ENCODE measurements around the gene ELFN2.
A peak's percentile ranks its signal among the peaks of the same experiment; 100 is the strongest.

ELFN2 gene

GRCh38 chr22:37428649-37429586 is 1.6 kb upstream of the ELFN2 start:
- H2AFZ ChIP-seq: no peak overlapping the region
- H3K4me3 ChIP-seq (ENCODE audit: low read depth, low read length): no peak overlapping the region
- no peak for TF ChIP-seq CTCF (IDR thresholded peaks at IDR 0.05)
- H3K4me1 ChIP-seq: no peaks in the 10 kb centered on the region
- no peak overlapping the region for H3K4me2 ChIP-seq (ENCODE audit: low read length)
- peaks cover 7% of the 10 kb centered on the region for H3K27me3 ChIP-seq (ENCODE audit: control insufficient read depth, insufficient read depth, low read length)
- no peak overlapping the region for H3K9ac ChIP-seq
- no peaks in the 10 kb centered on the region for H3K36me3 ChIP-seq (ENCODE audit: control insufficient read depth, insufficient read depth, low read length)
- no peak overlapping the region for H3K27ac ChIP-seq
- H3K9me3 ChIP-seq (ENCODE audit: control insufficient read depth, low read length): no peaks in the 10 kb centered on the region
- H3K79me2 ChIP-seq: no peaks in the 10 kb centered on the region

DNA sequence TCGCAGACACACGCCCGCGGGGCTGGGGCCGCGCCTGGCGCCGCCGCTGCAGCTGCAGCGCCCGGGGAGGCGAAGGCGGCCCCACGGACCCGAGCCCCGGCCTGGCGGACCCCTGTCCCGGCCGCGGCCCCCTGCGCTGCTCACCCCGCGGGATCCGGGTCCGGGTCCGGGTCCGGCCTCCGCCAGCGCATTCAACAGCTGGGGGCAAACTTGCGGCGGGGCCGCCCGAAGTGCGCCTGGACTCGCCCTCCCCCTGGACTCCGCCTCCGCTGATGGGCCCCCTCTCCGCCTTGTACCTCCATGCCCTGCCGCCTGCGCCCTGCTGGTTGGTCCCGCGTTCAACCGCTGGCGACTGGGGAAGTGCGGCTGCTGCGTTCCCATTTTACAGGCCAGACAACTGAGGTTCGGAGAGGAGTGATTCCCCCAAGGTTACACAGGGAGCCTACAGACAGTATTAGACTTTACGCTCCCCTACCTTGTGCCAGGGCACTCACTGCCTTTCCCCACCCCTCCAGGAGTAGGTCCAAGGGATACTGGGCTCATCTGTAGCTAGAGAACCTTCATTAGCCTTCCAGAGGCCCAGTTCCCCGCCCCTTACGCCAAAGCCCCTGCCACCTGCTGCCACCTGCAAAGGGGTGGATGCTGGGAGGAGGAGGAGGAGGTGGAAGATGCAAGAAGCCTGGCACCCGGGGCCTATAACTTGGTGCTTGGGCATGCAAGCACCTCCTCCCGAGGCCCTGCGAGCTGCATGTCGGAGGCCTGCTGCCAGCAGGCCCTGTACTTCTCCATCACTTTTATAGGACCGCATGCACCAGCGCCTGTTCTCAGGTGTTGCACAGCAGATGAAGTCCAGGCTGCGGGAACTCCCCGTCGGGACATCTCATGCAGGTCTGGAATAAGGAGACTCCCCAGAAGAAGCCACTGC is 694 bp upstream of the ELFN2 start:
- no peak overlapping the region for H3K27ac ChIP-seq
- H3K36me3 ChIP-seq (ENCODE audit: control insufficient read depth, insufficient read depth, low read length): no peaks in the 10 kb centered on the region
- H3K4me1 ChIP-seq: no peaks in the 10 kb centered on the region
- no peaks in the 10 kb centered on the region for H3K79me2 ChIP-seq
- no peak overlapping the region for H3K4me3 ChIP-seq (ENCODE audit: low read depth, low read length)
- H3K9me3 ChIP-seq (ENCODE audit: control insufficient read depth, low read length): no peaks in the 10 kb centered on the region
- H2AFZ ChIP-seq: no peak overlapping the region
- no peak overlapping the region for H3K9ac ChIP-seq
- H3K27me3 ChIP-seq (ENCODE audit: control insufficient read depth, insufficient read depth, low read length): peaks cover 7% of the 10 kb centered on the region
- no peak for TF ChIP-seq CTCF (IDR thresholded peaks at IDR 0.05)
- H3K4me2 ChIP-seq (ENCODE audit: low read length): peak overlapping the region; percentile 61

GRCh38 chr22:37426706-37427134 is 559 bp downstream of the ELFN2 start:
- no peaks in the 10 kb centered on the region for H3K9me3 ChIP-seq (ENCODE audit: control insufficient read depth, low read length)
- no peak overlapping the region for H3K9ac ChIP-seq
- H3K27ac ChIP-seq: no peak overlapping the region
- H3K79me2 ChIP-seq: no peaks in the 10 kb centered on the region
- H3K27me3 ChIP-seq (ENCODE audit: control insufficient read depth, insufficient read depth, low read length): peaks cover 7% of the 10 kb centered on the region
- no peaks in the 10 kb centered on the region for H3K4me1 ChIP-seq
- H2AFZ ChIP-seq: no peak overlapping the region
- H3K36me3 ChIP-seq (ENCODE audit: control insufficient read depth, insufficient read depth, low read length): no peaks in the 10 kb centered on the region
- peak overlapping the region; percentile 61 for H3K4me2 ChIP-seq (ENCODE audit: low read length)
- H3K4me3 ChIP-seq (ENCODE audit: low read depth, low read length): peak overlapping the region; percentile 22
- TF ChIP-seq CTCF (IDR thresholded peaks at IDR 0.05): no peak

GRCh38 chr22:37425800-37426705 is 1.2 kb downstream of the ELFN2 start:
- H2AFZ ChIP-seq: no peak overlapping the region
- no peaks in the 10 kb centered on the region for H3K36me3 ChIP-seq (ENCODE audit: control insufficient read depth, insufficient read depth, low read length)
- H3K4me3 ChIP-seq (ENCODE audit: low read depth, low read length): no peak overlapping the region
- H3K27ac ChIP-seq: no peak overlapping the region
- H3K4me1 ChIP-seq: no peaks in the 10 kb centered on the region
- no peak for TF ChIP-seq CTCF (IDR thresholded peaks at IDR 0.05)
- H3K9me3 ChIP-seq (ENCODE audit: control insufficient read depth, low read length): no peaks in the 10 kb centered on the region
- H3K27me3 ChIP-seq (ENCODE audit: control insufficient read depth, insufficient read depth, low read length): peaks cover 7% of the 10 kb centered on the region
- H3K4me2 ChIP-seq (ENCODE audit: low read length): no peak overlapping the region
- no peaks in the 10 kb centered on the region for H3K79me2 ChIP-seq
- no peak overlapping the region for H3K9ac ChIP-seq

Data from parathyroid adenoma (tissue), 2 donors.